DLD1 (cell line): ENCODE data around the gene RASSF8.

Experiments used
- in situ Hi-C: cut with HindIII; loops from 2 replicates; pipeline ENCODE4 v1.10.0; 2017; ENCODE audit warnings: low sequenced_read_pairs

Gene RASSF8

GRCh38 chr12:25958428-25959070, at the start of gene RASSF8:
Gene RASSF8 (plus strand): TSS chr12:25958682. CDS start chr12:26055344, 96,662 bp downstream.
- in situ Hi-C loops: no loop called here

GRCh38 chr12:25914551-25914950, 43.9 kb upstream of the RASSF8 start:
- in situ Hi-C loops: no loop called here

GRCh38 chr12:25924491-25925001, 33.9 kb upstream of the RASSF8 start:
- in situ Hi-C loops: no loop called here

GRCh38 chr12:25925064-25925463, 33.4 kb upstream of the RASSF8 start:
- in situ Hi-C loops: no loop called here

GRCh38 chr12:25926536-25926935, 31.9 kb upstream of the RASSF8 start:
- in situ Hi-C loops: no loop called here

GRCh38 chr12:25929142-25929541, 29.3 kb upstream of the RASSF8 start:
- in situ Hi-C loops: no loop called here

- in situ Hi-C loops: no loop called here
These were observed 25.5 kb upstream of the RASSF8 start for GRCh38 chr12:25932971-25933370.

- in situ Hi-C loops: no loop called here
These were observed 24.0 kb upstream of the RASSF8 start for GRCh38 chr12:25934456-25934855.

- in situ Hi-C loops: no loop called here
These were observed 22.9 kb upstream of the RASSF8 start for GRCh38 chr12:25935355-25936144.

GRCh38 chr12:25937096-25937495, 21.4 kb upstream of the RASSF8 start:
- in situ Hi-C loops: no loop called here

GRCh38 chr12:25938581-25938980, 19.9 kb upstream of the RASSF8 start:
- in situ Hi-C loops: no loop called here

GRCh38 chr12:25939606-25940005, 18.9 kb upstream of the RASSF8 start:
- in situ Hi-C loops: no loop called here

GRCh38 chr12:25940886-25941285, 17.6 kb upstream of the RASSF8 start:
- in situ Hi-C loops: no loop called here

GRCh38 chr12:25942709-25943108, 15.8 kb upstream of the RASSF8 start:
- in situ Hi-C loops: no loop called here

GRCh38 chr12:25943940-25944339, 14.5 kb upstream of the RASSF8 start:
- in situ Hi-C loops: no loop called here

- in situ Hi-C loops: no loop called here
These were observed 9.1 kb upstream of the RASSF8 start for GRCh38 chr12:25949343-25949742.

GRCh38 chr12:25950329-25951115, 8.0 kb upstream of the RASSF8 start:
- in situ Hi-C loops: no loop called here

- in situ Hi-C loops: no loop called here
These were observed 572 bp upstream of the RASSF8 start for GRCh38 chr12:25957793-25958427.

- in situ Hi-C loops: no loop called here
These were observed 834 bp downstream of the RASSF8 start for GRCh38 chr12:25959071-25959961.

GRCh38 chr12:25960143-25960542, 1.7 kb downstream of the RASSF8 start:
- in situ Hi-C loops: no loop called here
